ENCODE results near the gene ARHGAP15. TPM values are rescaled to one million over a fixed set of nuclear protein-coding genes. Genes with fewer than 3 reads are reported as not detected.

ARHGAP15 gene
- total RNA-seq, 1 experiment from 2014 or later: 0.26 TPM

DNA sequence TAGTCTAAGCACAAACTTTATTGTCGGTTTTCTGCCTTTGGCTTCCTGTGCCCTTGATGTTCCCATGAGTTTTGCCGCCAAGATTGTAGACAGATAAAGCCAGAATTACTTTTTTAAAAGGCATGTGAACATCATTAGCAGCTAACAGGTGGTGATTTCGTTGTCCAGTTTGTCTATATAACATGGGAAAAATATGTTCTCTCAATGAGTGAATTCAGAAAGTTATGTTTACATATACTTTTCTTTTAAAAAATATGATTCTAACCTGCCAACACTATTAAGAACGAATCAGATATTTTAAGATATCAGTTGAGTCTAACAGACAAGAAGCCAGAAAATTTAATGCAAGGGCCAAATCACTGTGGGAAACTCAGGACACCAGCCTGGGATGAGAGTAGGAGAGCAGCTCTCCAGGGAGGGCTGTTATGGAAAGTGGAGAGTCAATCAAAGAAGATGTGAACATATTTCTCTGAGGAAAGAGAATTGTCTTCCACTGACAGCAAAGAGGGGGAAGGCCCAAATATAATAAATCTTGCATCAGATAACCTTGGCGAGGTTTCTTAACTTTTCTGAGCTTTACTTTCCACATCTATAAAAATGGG, 311.3 kb downstream of the ARHGAP15 start:
- no peaks in the 10 kb centered on the region for H3K9me3 ChIP-seq (replicated peaks)
- H3K27ac ChIP-seq: no peak overlapping the region
- no peaks in the 10 kb centered on the region for H3K27me3 ChIP-seq
- H3K4me1 ChIP-seq: no peaks in the 10 kb centered on the region
- DNase-seq: no peak
- H3K4me3 ChIP-seq: no peak overlapping the region
- H3K36me3 ChIP-seq: no peaks in the 10 kb centered on the region

DNA sequence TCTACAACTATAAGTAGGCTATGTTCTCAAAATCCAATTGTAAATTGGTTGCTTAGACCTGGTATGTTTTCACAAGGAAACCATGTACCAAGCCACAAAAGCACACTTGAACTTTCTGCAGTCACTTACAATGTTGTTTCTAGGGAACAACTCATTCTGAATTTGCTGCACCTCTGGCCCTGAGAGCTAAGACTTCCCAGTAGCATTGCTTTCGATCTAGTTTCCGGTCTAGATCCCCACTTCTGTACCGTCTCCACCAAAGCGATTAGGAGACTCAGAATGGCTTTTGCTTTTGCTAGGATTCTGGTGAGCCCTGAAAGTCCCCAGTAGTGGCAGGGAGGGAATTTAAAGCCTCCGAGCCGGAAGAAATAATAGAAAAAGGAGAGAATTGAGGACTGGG, 313.0 kb downstream of the ARHGAP15 start:
- no peak for DNase-seq
- H3K9me3 ChIP-seq (replicated peaks): no peaks in the 10 kb centered on the region
- no peak overlapping the region for H3K27ac ChIP-seq
- no peaks in the 10 kb centered on the region for H3K4me1 ChIP-seq
- no peaks in the 10 kb centered on the region for H3K36me3 ChIP-seq
- no peak overlapping the region for H3K4me3 ChIP-seq
- H3K27me3 ChIP-seq: no peaks in the 10 kb centered on the region

DNA sequence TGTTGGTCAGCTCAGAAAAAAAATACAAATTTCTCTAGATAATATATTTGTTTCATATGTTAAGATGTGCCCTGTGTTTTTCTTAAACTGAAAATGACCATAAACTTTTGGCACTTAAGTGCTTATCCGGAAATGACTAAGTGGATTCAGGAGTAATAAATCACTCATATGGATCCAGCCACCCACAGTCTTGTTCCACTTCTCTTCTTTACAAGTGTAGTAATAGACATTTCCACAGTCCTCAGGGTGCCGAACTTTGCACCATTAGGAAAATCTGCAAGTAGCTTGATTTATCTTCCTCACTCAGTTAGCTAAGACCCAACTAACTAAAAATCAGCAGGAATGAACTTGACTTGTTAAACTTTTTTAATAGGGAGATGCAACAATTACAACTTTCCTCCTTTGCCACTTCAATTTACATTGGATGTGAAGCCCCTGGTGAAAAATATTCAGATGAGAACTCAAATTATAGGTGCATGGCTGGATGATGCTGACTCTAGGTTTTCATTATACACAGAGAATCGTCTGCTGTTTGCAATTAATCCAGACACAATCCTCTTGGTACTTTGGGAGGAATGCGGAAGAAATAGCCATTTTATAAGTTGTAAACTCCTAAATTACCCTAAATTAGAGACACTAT, 322.5 kb downstream of the ARHGAP15 start:
- Histone ChIP-seq H3K4me1 (no peaks in the 10 kb centered on the region), H3K27ac (no peak overlapping the region), H3K27me3 (no peaks in the 10 kb centered on the region), H3K36me3 (no peaks in the 10 kb centered on the region), H3K9me3 (replicated peaks) (0 out of 2 replicates have a peak, but pooled peaks cover 8% of the 10 kb centered on the region), H3K4me3 (no peak overlapping the region)
- no peak for DNase-seq

DNA sequence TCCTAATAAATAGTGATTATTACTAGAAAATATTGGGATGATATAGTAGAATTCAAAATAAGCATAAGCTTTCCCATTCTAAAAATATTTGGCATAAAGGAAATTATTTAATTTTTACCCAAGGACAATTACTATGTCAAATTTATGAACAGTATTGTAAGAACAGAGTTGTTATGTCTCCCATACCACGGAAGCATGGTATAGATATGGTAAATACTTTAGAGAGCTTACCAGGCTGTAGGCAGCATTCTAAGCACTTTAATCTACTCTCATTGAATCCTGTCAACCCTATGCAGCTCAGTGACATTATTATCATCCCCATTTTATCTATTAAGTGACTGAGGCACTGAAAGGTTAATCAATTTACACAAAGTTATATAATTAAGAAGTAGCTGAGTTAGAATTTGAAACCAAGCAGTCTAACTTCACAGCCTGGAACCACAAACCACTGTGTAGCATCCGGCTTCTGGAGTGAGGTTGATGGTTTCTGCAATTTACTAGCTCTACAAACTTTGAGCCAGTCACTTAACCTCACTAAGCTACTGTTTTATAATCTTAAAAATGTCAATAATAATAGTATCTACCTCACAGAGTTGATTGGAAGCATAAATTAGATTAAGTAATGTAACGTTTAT, 323.7 kb downstream of the ARHGAP15 start:
- H3K27ac ChIP-seq: no peak overlapping the region
- DNase-seq: no peak
- no peaks in the 10 kb centered on the region for H3K4me1 ChIP-seq
- no peak overlapping the region for H3K4me3 ChIP-seq
- no peaks in the 10 kb centered on the region for H3K27me3 ChIP-seq
- no peaks in the 10 kb centered on the region for H3K36me3 ChIP-seq
- 0 out of 2 replicates have a peak, but pooled peaks cover 8% of the 10 kb centered on the region for H3K9me3 ChIP-seq (replicated peaks)

DNA sequence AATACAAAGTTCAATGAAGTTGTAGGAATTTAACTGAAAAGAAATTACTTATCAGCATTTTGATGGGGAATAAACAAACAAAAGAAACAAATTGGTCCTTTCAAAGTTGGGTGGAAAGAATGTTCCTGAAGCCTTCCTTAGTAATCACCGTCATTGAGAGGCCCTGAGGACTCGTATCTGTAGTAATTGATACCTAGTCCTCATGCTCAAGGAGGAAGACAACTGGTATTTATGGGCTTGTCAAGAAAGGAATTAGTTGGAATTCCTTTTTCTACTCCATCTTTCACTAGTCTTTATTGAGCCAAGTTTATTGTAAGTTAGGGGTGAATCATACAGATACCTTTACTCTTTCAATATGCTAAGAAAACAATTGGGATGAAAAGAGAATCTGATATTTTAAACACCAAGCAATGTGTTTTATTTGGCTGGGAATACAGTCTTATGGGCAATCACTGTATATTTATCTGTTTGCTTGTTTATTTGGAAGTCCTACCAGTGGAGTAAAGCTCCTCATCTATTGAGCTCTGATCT, 324.8 kb downstream of the ARHGAP15 start:
- H3K27ac ChIP-seq: no peak overlapping the region
- H3K4me1 ChIP-seq: peaks cover 5% of the 10 kb centered on the region
- 0 out of 2 replicates have a peak, but pooled peaks cover 8% of the 10 kb centered on the region for H3K9me3 ChIP-seq (replicated peaks)
- DNase-seq: no peak
- H3K36me3 ChIP-seq: no peaks in the 10 kb centered on the region
- H3K4me3 ChIP-seq: no peak overlapping the region
- no peaks in the 10 kb centered on the region for H3K27me3 ChIP-seq

DNA sequence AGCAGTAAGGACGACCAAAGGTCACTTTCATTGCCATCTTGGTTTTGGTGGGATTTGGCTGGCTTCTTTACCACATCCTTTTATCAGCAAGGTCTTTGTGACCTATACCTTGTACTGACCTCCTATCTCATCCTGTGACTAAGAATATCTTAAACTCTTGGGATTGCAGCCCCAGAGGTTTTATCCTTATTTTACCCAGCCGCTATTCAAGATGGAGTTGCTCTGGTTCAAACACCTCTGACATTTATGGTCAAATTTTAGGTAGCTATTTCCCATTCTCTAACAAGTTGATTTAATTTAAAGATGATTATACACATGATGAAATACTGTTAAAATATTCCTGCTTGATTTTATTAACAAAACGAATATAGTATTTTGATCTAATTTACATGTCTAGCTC, 326.1 kb downstream of the ARHGAP15 start:
- Histone ChIP-seq H3K27ac (no peak overlapping the region), H3K36me3 (no peaks in the 10 kb centered on the region), H3K9me3 (replicated peaks) (0 out of 2 replicates have a peak, but pooled peaks cover 8% of the 10 kb centered on the region), H3K4me3 (no peak overlapping the region), H3K27me3 (no peaks in the 10 kb centered on the region), H3K4me1 (peaks cover 5% of the 10 kb centered on the region)
- no peak for DNase-seq

DNA sequence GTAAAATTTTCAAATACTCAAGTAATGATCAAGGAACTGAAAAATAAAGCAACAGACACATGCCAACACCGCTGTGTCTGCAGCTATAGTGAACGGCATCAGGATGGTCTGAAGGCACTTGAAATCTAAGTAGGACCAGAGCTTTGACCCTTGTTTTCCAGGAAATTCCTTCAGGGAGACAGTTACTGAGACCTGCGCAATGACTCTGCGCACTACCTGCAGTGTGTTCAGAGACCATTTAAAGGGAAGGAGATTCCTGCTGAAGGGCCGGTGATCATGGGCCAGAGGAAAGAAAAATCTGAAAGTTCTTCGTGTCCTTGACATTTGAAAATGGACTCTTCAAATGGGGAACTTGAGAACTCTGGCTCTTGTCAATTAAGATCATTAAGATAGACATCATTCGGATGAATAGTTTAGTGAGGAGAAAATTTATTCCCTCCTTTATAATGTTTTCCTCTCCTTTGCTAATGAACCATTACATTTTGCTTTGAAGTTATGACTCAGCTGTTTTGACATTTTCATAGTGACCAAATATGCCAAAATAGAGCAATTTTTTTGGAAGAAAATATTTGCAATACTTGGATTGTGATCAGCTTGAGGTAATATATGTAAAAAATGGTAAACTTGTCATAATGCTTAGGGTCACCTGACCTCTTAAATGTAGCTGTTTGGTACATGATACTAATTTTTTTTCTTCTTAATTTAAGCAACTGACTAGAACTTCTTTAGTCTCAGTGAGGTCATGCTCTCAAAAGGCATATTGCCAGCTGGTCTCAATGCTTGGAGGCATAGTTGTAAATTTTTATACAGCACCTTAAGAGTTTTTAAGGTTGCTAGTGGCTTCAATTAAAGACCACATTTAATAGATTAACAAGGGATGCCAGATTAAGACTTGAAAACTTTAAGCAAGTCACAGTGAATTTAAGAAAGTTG, 329.3 kb downstream of the ARHGAP15 start:
- no peaks in the 10 kb centered on the region for H3K36me3 ChIP-seq
- no peaks in the 10 kb centered on the region for H3K27me3 ChIP-seq
- no peak overlapping the region for H3K27ac ChIP-seq
- DNase-seq: no peak
- H3K4me3 ChIP-seq: no peak overlapping the region
- H3K4me1 ChIP-seq: peaks cover 5% of the 10 kb centered on the region
- 0 out of 2 replicates have a peak, but pooled peaks cover 6% of the 10 kb centered on the region for H3K9me3 ChIP-seq (replicated peaks)

DNA sequence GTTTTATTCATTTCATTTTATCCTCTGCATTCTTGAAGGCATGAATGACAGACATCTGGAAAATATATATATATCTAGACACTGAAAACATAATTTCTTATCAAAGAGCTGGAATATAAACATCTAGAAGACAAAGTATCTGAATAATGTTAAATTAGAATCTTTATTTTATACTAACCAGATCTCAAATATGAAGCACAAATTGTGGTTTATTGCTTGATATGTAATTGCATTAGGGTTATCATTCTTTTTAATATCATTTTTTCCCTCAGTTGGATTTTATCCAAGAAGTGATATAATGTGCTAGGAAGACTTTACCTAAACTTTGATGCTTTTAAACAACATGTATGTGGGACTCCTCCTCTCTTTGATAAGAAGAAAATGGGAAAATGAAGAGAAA, 331.2 kb downstream of the ARHGAP15 start:
- H3K36me3 ChIP-seq: no peaks in the 10 kb centered on the region
- no peak for DNase-seq
- H3K9me3 ChIP-seq (replicated peaks): 0 out of 2 replicates have a peak, but pooled peaks cover 6% of the 10 kb centered on the region
- H3K4me1 ChIP-seq: peaks cover 5% of the 10 kb centered on the region
- H3K27me3 ChIP-seq: no peaks in the 10 kb centered on the region
- H3K27ac ChIP-seq: no peak overlapping the region
- no peak overlapping the region for H3K4me3 ChIP-seq

DNA sequence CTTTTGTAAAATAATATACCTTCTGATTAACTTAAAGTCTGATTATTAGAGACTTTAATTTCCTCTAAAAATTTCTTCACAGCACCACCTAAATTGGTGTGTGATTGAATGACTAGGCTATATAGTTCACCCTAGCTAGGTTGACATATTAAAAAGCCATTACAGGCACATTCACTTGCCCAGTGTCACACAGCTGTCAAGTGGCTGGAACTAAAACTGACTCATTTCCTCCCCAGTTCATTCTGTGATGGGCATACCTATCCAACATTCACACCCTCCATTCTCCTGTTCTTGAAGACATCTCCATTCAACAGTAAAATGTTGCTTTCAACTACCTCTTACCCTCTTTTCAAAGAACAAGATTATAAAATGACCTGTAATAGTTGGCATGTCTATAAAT, 334.5 kb downstream of the ARHGAP15 start:
- DNase-seq: peak in 1 of 2 experiments; percentile 12
- no peaks in the 10 kb centered on the region for H3K36me3 ChIP-seq
- H3K4me1 ChIP-seq: peaks cover 3% of the 10 kb centered on the region

DNA sequence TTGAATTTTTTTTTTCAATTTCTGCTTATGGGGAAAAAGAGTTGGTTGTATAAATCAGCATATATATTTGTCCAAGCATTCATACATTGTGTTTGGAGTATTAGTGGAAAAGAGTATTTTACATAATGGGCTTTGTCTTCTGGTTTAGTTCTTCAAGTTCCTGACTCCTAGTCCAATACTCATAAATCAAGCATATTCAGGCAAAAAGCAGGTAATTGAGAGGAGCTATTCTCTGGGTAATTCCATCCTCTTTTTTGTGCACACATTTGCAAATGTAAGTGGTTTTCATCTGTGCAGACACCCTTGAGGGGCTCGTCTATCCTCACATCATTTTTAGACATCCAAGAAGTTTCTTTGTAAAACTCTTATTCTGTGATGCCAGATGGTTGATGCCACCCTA, 337.2 kb downstream of the ARHGAP15 start:
- H3K27ac ChIP-seq: no peak overlapping the region
- no peak overlapping the region for H3K4me3 ChIP-seq
- no peak for DNase-seq
- no peaks in the 10 kb centered on the region for H3K36me3 ChIP-seq
- H3K27me3 ChIP-seq: no peaks in the 10 kb centered on the region
- no peaks in the 10 kb centered on the region; the same call in 1 of the 2 replicates for H3K4me1 ChIP-seq
- no peaks in the 10 kb centered on the region; the same call in 1 of the 2 replicates for H3K9me3 ChIP-seq (replicated peaks)

More for the DNA sequence above, 334.5 kb downstream of the ARHGAP15 start:
- H3K9me3 ChIP-seq (replicated peaks): no peaks in the 10 kb centered on the region
- H3K27ac ChIP-seq: no peak overlapping the region
- no peak overlapping the region for H3K4me3 ChIP-seq
- no peaks in the 10 kb centered on the region for H3K27me3 ChIP-seq

DNA sequence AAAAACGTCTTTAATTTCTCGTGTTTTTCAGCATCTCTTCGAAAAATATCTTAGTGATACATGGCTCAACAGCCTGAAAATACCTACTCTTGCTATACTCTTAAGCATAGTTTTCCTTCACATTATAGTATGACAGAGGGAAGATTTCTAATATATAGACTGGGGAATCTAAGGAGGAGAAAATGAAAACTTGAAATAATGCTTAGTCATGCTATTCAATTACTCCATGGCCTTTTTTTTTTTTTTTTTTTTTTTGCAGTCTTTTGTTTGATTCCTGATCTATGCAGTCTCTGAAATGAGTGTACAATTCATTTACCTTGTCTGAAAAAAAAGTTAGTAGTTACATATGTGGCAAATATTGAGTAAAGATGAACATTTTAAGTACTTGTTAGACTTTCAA, 337.8 kb downstream of the ARHGAP15 start:
- H3K27ac ChIP-seq: no peak overlapping the region
- no peaks in the 10 kb centered on the region; the same call in 1 of the 2 replicates for H3K9me3 ChIP-seq (replicated peaks)
- no peak for DNase-seq
- H3K36me3 ChIP-seq: no peaks in the 10 kb centered on the region
- no peaks in the 10 kb centered on the region; the same call in 1 of the 2 replicates for H3K4me1 ChIP-seq
- H3K27me3 ChIP-seq: no peaks in the 10 kb centered on the region
- H3K4me3 ChIP-seq: no peak overlapping the region

DNA sequence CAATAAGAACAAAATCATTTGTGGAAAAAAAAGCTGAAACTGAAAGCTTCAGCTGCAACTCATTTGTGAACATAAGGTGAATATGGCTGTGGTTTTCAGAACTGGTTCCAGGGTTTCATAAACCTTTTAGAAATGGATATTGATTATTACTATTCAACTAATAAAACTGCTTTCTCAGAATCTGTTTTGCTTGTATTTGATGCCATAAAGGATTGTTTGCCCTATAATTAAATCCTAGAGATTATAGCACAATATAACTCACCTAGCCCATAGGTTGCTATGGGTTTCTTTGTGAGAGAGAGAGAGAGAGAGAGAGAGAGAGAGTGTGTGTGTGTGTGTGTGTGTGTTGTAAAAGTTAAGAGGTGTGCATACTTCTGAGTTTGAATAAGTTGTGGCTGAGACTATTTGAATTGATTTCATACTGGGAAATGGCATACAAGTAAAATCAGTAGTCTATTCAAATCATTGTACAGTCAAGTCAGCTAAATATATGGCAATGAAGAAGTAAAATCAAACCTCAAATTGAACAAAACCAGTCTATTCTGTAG, 339.2 kb downstream of the ARHGAP15 start:
- H3K27me3 ChIP-seq: no peaks in the 10 kb centered on the region
- H3K36me3 ChIP-seq: no peaks in the 10 kb centered on the region
- no peak overlapping the region for H3K4me3 ChIP-seq
- no peak for DNase-seq
- H3K27ac ChIP-seq: no peak overlapping the region
- H3K9me3 ChIP-seq (replicated peaks): no peaks in the 10 kb centered on the region; the same call in 1 of the 2 replicates
- peaks cover 2% of the 10 kb centered on the region for H3K4me1 ChIP-seq

DNA sequence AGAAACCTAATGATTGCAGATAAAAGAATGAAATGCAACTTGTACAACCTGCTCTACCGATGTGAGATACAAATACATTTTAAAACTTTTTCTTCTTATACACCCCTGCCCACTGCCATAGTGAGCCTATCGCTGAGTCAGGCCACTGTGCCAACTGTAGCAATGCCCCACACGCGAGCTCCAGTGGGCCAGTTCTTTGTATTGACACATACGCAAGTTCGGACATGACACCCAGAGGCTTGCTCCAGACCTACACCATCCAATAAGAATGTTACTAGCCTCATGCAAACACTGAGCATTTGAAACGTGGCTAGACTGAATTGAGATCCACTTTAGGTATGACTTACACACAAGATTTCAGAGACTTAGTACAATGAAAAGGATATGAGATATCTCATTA, 340.1 kb downstream of the ARHGAP15 start:
- no peaks in the 10 kb centered on the region for H3K27me3 ChIP-seq
- H3K36me3 ChIP-seq: no peaks in the 10 kb centered on the region
- H3K4me1 ChIP-seq: peaks cover 6% of the 10 kb centered on the region
- H3K9me3 ChIP-seq (replicated peaks): no peaks in the 10 kb centered on the region; the same call in 1 of the 2 replicates
- no peak for DNase-seq
- no peak overlapping the region for H3K27ac ChIP-seq
- no peak overlapping the region for H3K4me3 ChIP-seq

DNA sequence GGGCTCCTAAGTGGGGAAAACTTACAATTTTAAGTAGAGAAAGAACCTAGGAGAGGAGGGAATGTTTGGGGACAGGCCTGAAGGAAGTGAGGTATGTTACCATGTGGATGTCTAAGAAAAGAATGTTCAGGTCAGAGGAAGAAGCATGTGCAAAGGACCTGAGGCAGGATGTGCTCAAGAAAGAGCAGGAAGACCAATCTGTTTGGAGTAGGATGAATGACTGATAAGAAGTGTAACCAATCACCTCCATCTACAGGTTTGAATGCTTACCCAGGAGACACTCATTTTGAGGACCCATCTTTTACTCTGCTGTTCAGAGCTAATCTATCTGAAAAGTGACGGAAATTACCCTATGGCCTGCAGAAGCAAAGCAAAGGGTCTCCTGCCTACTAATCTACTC, 342.3 kb downstream of the ARHGAP15 start:
- H3K4me1 ChIP-seq: peaks cover 19% of the 10 kb centered on the region
- no peaks in the 10 kb centered on the region for H3K27me3 ChIP-seq
- H3K4me3 ChIP-seq: no peak overlapping the region
- H3K36me3 ChIP-seq: no peaks in the 10 kb centered on the region
- DNase-seq: no peak
- no peaks in the 10 kb centered on the region; the same call in 1 of the 2 replicates for H3K9me3 ChIP-seq (replicated peaks)
- no peak overlapping the region for H3K27ac ChIP-seq
